PFSK-1 (cell line): Measurements from ENCODE around the gene KCTD16.

Experiments used
- FOXP2 ChIP-seq: optimal IDR thresholded peaks from 2 replicates; pipeline ENCODE3; 2011; ENCODE audit warnings: borderline replicate concordance, control low read depth, inconsistent platforms; ENCODE audit not compliant: insufficient read depth; ENCODE audit errors: extremely low read length, extremely low read depth
- POLR2AphosphoS5 ChIP-seq: IDR thresholded peaks from 2 replicates; pipeline ENCODE4 v1.6.1; 2012; ENCODE audit warnings: low read depth, mild to moderate bottlenecking, control low read depth, low read length, moderate library complexity
- REST ChIP-seq, 2 experiments: IDR thresholded peaks; 2 replicates each; pipeline versions ENCODE4 v1.6.1 to v1.8.0; 2011 to 2012; ENCODE audit warnings: low read depth in 2 of 2, low read length in 2 of 2, control low read depth in 1 of 2, inconsistent platforms in 1 of 2, mild to moderate bottlenecking in 1 of 2, moderate library complexity in 1 of 2; ENCODE audit not compliant: insufficient read depth in 1 of 2
- SIN3A ChIP-seq: IDR thresholded peaks from 2 replicates; pipeline ENCODE4 v1.6.1; 2012; ENCODE audit warnings: mild to moderate bottlenecking, low read length, moderate library complexity, borderline replicate concordance; ENCODE audit not compliant: insufficient read depth
- TAF1 ChIP-seq: IDR thresholded peaks from 2 replicates; pipeline ENCODE4 v1.6.1; 2012; ENCODE audit warnings: low read length, control low read depth, borderline replicate concordance; ENCODE audit not compliant: insufficient read depth

KCTD16 gene

DNA sequence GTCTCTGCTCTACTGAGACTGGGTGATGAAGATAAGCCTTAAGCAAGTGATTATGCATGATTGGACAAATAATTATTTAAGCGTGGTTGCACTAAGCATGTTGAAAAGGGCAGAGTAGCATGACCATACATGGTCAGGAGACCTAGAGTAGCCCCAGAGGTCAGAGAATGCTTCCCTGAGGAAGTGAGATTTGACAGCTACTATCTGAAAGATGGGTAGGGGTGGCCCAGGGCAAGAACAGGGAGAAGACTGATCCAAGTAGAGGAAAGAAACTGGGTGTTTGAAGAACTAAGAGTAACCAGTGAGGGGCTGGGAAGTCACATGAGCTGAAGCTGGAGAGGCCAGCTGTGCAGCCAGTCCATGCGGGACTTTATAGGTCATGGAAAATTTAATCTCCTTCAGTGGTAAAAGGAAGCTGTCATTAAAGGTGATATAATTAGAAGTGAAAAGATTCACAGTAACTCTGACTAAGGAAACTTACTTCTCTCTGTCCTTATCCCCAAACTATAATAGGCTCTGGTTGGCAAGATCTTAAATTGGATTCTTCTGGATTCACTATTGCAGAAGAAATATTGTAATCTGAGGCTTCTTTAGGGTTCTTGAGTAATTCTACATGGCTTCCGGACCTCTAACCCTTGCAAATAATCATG, 35.4 kb upstream of the KCTD16 start:
- no peak for TF ChIP-seq SIN3A
- TF ChIP-seq FOXP2 = no peak
- TF ChIP-seq POLR2AphosphoS5 = no peak
- no peak for TF ChIP-seq REST (IDR thresholded peaks at IDR 0.05; ENCODE audit: insufficient read depth in 1 of 2, low read depth in 2 of 2, low read length in 2 of 2)
- no peak for TF ChIP-seq TAF1

GRCh38 chr5:144139586-144139985, 31.1 kb upstream of the KCTD16 start:
- TF ChIP-seq REST (IDR thresholded peaks at IDR 0.05; ENCODE audit: insufficient read depth in 1 of 2, low read depth in 2 of 2, low read length in 2 of 2) (no peak), FOXP2 (no peak)

DNA sequence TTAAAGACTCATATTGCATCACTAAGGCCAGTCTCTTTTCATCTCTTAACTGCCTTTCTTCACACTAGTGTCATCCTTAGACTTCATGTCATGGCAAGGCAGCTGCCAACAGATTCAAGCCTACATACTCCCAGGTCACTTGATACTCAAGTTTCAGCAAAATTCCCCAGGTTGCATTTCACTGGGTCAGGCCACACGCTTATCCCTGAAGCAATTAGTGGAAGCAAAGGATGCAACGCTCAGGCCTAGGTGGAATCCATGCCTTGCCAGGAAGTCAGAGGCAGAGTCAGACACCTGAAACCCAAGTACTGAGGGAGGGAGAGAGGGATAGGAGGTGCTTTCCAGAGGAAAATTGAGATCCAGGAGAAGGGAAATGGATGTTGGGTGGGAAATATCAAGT, 29.1 kb upstream of the KCTD16 start:
- TF ChIP-seq POLR2AphosphoS5 (no peak), REST (IDR thresholded peaks at IDR 0.05; ENCODE audit: insufficient read depth in 1 of 2, low read depth in 2 of 2, low read length in 2 of 2) (no peak), TAF1 (no peak), FOXP2 (no peak), SIN3A (no peak)

GRCh38 chr5:144142139-144142823, 28.4 kb upstream of the KCTD16 start:
- TF ChIP-seq TAF1 (no peak), FOXP2 (no peak), POLR2AphosphoS5 (no peak), SIN3A (no peak)

DNA sequence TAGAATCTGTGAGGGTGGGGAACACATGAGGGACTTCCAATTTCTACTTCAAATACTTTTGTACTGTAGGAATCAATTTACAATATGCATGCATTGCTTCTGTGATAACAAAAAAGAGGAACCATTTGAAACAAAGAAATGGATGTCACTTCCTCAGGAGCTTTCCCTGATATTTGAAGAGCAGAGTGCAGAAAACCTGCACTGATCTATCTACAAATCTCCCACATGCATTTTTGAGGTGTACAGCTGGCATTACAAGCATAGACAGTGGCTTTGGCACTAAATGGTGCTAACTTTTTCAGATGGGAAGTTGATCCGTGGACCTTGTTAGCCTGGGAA, 27.9 kb upstream of the KCTD16 start:
- no peak for TF ChIP-seq POLR2AphosphoS5

DNA sequence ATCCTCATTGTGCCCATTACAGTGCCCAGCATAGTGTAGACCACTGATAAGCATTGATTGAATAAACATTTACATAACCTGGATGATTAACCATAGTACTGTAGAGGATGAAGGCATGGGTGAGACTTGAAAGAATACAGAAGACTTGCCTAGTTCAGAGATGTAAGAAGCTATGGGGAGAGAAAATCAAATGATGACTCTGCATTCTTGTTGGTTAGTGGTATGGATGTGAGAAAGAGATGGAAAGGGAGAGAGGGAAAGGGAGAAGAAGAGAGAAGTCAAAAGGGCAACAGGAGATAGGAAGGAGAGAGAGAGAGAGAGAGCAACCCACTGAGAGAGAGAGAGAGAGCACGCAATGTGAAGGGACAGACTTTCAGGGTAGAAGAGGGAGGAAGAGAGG, 27.0 kb upstream of the KCTD16 start:
- TF ChIP-seq REST (IDR thresholded peaks at IDR 0.05; ENCODE audit: insufficient read depth in 1 of 2, low read depth in 2 of 2, low read length in 2 of 2) = no peak
- no peak for TF ChIP-seq FOXP2
- no peak for TF ChIP-seq SIN3A
- no peak for TF ChIP-seq POLR2AphosphoS5
- no peak for TF ChIP-seq TAF1
